Middle frontal gyrus (tissue), 1 donor: ENCODE results near the gene SNED1.

Experiments
- DNase-seq: peaks from one replicate; pipeline ENCODE4 v3.0.0-alpha.2; 2015; ENCODE audit warnings: low spot score; ENCODE audit errors: extremely low spot score

Gene SNED1

DNA sequence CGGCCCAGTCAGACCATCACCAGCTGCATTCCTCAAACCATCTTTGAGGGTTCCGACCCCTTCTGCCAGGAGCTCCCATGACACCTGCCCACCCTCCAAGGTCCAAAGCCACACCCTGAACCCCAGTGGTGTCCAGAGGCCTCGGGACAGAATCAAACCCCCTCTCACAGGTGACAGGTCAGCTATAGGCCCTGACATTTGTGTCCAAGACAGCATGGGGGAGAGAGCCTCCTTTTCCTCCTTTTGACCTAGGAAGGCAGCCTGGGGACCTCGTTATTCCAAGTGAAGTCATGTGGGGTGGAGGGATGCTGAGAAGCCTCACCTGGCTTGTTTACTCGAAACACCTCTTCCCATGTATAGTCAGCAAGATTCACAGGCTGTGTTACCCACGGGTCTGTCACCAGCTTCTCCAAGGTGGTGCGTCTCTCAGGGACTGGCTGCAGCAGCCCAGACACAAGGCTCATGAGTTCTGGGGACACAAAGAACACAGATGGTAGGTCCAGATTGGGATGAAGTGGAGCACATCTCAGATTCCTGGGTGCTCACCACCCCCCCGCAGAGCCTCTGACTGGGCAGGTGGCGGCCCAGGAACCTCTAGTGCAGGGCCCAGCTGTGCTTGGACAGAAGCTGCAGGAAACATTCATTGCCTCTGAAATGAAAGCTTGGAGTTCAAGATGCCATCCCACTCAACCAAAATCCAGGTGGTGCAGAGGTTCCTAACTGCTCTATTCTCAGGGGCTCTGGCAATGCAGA, 108.8 kb downstream of the SNED1 start:
- no peak for DNase-seq

DNA sequence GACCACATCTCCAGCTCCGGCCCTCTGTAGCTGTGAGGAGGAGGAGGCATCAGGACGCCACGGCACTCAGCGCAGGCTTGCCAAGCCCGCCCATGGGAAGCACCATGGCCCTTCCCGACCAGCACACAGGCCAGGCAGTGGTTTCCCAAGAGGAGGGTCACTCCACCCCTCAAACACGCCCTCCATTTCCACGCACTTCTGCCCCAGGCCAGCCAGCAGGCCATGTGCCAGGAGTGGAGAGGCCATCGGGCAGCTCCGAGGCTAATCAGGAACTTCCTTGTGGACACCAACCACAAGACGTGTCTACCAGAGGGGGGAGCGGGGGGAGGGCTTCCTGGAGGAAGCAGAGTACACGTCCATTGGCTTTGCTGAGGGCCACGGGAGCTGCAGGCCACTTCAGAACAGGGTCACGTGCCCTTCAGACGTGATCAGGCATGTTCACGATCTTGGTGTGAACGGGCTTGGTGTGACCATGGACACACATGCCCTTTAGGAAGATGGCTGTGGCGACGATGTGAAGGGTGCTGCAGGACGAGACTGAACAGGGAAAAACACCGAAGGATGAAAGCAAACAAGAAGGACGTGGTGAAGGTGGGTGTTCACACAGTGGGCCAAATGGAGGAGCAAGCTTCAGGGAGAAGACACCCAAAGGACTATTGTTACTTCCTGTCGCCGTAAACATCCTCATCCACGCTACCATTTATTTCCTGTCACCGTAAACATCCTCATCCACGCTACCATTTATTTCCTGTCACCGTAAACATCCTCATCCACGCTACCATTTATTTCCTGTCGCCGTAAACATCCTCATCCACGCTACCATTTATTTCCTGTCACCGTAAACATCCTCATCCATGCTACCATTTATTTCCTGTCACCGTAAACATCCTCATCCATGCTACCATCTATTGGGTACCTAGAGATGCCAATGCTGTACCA, 110.1 kb downstream of the SNED1 start:
- no peak for DNase-seq

DNA sequence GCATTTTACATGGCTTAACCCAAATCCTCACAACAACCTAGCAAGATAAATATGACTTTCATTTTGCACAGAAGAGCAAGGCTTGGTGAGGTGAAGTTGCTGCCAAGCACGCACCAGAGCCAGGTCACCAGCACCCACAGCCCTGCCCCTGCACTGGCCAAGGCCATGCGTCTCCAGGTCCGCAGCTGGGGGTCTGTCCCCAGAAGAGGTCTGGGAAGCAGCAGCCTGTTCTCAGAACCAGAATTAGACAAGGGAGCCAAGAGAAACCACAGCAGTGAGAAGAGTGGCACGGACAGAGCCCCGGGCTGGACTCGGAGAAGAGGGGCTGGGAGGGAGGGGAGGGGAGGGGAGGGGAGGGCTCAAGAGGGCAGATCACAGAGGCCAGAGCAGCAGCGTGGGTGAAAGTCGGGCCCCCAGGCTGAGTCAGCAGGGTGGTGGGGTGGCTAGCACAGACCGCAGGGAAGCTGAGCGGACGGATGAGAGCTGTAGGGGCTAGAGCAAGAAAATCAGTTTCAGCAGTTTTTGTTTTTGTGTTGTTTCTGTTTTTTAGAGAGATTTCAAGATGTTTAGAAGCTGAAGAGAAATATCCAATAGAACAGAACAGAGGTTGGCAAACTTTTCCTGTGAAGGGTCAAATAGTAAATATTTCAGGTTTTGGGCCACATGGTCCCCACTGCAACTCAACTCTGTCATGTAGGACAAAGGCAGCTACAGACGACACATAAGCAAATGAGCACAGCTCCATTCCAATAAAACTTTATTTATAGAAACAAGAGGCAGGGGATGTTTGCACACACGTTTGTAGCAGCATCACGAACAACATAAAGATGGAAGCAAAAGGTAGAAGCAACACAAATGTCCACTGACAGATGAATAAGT, 111.0 kb downstream of the SNED1 start:
- DNase-seq: no peak

DNA sequence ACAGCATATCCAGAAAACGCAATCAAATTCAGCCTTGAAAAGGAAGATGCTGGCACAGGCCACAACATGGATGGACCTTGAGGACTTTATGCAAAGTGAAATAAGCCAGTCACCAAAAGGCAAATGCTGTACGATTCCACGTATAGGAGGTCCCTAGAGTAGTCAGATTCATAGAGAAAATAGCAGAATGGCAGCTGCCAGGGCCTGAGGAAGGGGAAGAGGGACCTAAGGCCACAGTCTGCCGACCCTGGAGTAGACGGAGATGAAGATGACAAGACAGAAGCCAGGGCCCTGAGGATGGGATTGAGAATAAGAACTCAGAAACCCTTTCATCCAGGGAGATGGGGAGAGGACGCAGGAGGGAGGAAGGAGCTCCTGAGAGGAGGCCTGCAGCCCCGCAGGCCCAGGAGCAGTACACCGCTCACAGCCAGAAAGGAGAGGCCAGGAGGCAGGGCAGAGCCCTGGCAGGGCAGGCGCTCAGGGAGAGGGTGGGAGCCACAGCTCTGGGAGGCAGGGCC, 111.7 kb downstream of the SNED1 start:
- no peak for DNase-seq

DNA sequence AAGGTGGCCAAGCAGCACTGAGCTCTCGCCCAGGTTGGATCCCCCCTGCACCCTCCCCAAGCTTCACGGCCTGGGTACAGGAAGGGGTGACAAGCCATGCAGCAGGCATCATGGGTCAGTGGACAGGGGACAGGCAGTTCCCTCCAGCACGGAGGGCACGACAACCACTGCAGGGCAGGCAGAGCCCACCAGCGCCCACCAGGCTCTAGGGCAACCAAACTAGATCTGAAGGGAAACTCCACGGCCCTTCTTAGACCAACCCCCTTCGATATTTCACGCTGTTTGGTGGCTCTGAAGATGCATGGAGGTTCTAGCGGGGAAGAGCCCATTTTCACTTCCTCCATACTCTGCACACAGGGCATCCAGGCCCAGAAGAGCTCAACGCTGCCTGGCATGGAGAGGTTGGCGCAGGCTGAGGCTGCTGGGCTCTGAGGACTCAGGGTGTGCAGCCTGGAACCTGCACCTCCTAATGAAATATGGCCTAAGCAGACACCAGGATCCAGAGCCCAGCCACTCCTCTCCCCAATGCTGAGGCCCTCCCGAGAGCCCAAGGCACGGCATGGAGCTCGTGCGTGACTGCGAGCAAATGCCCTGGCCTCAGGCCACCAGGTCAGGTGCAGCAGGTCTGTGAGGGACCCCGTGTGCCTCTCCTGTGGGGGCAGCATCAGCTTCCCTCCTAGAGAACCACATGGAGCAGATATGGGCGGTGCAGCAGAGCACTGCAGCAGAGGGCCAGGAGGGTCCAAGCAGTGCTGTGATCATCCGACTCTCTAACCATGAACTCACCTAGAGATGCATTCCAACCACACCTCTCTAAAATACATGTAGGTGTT, 112.4 kb downstream of the SNED1 start:
- no peak for DNase-seq

DNA sequence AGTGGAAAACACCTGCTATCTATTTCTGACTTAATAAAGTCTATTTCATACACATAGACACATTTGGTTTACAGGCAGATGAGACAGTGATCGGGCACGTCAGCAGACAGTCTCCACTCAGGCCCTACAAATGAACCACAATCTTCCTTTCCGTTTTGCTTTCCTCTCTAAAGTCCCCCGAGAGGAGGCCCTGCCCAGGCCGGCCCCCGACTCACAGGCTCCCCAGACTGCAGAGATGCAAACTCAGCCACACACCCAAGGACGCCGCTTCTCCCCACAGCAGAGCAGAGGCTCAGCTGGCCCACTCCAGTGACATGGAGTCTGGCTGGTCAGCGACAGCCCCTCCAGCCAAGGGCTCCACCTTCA, 113.0 kb downstream of the SNED1 start:
- DNase-seq: no peak

DNA sequence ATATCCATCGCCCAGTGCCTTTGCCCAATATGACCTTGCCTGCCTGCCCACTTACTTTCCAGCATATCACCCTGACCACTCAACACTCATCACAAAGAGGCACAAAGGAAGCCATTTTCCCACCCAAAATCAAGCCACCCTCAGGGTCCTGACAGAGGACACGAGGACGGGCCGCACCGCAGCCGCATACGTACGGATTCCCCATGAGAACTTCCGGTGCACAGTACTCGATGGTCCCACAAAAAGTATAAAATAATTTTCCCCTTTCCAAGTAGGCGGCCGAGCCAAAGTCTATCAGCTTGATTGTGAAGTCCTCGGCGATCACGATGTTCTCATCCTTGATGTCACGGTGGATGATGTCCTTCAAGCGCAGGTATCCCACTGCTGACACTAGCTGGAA, 113.6 kb downstream of the SNED1 start:
- DNase-seq: no peak

DNA sequence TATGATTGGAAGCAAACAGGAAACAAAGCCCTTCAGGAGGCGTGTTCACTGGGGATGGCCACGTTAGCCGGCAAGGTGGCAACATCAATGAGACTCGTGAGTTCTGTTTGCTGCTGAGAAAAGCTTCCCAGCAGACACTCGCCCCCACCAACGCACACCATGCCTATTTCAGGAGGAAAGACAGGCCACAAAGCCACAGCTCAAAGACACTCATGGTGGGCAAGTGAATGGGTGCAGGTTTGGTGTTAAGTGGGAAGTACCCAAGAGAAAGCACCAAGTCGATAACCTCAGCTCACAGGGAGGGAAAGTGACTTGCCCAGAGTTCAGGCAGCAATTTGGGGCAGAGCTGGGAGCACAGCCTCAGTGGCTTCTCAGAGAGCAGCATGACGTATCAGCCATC, 114.2 kb downstream of the SNED1 start:
- no peak for DNase-seq

DNA sequence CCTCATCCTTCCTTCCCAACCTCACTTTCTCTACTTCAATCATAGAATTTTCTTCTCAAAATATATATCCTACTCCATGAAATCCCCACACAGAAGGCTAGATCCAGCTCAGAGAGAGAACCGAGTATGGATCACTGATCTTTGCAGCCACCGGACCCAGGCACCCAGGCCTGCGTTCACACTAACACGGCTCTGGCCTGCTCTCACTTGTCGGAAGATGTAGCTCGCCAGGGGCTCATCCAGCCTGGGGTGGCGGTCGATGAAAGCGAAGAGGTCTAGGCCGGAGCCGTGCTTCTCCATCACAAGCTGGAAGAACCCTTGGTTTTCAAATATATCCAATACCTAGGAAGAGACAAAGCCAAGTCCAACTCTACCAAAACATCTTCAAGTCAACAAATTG, 116.4 kb downstream of the SNED1 start:
- DNase-seq: no peak

DNA sequence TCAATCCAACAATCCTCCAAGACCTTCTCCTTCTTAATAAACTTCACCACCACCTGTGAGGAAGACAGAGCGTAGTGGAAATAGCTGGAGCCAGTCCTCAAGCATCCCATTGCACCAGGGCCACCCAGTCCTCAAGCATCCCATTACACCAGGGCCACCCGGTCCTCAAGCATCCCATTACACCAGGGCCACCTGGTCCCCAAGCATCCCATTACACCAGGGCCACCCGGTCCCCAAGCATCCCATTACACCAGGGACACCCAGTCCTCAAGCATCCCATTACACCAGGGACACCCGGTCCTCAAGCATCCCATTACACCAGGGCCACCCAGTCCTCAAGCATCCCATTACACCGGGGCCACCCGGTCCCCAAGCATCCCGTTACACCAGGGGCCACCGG, 116.9 kb downstream of the SNED1 start:
- DNase-seq: no peak

DNA sequence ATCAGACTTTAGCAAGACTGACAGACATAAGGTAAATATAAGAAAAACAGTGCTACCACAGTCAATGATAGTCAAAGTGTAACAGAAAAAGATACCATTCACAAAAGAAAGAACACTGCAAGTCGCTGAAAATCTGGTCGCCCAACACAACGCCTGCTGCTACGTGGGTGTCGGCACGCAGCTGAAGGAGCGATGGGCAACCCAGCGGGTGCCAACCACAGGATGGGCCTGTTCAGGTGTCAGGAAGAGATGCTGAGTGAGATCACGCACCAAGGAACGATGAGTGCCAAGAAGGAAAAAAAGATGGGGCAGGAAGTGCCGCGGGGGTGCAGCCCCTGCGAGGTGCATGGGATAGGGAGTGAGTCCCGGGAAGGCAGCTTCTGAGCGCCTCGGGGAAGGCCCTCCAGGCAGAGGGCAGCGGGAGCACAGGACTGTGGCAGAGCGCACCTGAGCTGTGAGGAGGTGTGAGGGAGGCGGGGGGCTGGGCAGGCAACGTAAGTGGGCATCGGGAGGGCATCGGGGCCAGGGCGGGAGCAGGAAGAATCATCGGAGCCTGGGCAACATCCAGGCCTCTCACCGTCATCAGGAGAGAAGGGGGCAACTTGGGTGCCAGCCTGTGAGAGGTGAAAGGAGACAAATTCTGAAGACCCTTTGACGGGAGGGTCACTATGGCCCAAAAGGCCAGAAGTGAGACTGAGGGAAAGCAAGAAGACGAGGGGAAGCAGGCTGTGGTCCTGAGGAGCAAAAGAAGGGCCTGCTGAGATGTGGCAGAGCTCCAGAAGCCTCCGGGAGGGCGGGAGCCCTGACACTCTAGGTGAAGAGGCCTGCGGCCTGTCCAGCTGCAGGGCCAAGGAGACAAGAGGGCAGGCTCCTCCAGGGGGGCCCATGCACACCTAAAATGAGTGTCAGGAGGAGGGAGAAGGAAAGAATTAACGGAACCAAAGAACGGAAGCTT, 118.5 kb downstream of the SNED1 start:
- DNase-seq: no peak

DNA sequence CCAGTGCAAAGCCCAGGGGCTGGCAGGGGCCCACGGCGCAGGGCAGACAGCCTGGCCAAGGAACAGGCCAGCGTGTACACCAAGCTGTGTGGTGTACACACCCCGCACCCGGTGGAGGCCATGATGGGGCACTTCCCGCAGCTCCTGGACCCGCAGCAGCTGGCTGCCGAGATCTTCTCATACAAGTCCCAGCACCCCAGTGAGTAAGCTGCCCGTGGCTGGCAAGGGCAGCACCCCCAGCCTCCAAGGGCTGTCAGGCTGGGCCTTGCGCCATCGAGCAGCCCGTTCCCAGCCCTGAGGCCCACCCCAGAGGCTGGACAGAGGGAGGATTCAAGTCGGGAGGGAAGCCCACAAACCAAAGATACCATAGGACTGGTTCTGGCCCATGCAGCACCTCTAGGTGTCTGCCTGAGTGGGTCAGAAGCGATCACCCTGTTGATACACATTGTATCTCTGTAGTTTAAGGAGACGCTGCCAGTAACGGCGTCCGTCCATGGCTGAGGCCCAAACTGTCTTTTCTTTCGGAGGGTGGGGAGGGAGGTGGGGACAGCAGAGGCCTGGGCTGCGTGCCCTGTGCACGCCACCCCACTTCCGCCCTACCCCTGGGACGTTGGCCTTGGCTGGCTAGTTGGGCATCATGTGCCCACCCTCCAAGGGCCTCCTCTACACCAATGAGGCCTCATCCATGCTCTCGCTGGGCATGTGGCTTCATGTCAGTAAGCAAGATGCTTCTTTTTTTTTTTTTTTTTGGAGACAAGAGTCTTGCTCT, 120.5 kb downstream of the SNED1 start:
- DNase-seq: no peak

DNA sequence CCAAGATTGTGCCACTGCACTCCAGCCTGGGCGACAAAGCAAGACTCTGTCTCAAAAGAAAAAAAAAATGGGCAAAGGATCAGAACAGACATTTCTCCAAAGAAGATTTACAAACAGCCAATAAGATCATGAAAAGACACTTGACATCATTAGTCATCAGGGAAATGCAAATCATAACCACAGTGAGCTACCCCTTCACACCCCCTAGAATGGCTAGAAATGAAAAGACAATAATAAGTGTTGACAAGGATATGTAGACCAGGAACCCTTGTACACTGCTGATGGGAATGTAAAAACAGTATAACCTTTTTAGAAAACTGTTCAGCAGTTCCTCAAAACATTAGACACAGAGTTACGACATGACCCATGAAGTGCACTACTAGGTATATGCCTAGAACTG, 122.0 kb downstream of the SNED1 start:
- no peak for DNase-seq

DNA sequence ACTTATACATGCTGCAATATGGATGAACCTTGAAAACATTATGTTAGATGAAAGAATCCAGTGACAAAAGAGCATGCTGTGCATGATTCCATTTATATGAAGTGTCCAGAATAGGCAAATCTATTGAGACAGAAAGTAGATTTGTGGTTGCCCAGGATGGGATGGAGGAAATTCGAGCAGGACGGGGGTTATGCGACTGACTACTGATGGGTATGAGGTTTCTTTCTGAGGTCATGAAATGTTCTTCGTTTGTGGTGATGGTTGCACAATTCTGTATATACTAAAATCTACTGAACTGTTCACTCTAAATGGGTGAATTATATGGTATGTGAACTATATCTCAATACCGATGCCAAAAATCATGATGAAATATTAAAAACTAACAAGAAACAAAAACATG, 122.6 kb downstream of the SNED1 start:
- DNase-seq: no peak

DNA sequence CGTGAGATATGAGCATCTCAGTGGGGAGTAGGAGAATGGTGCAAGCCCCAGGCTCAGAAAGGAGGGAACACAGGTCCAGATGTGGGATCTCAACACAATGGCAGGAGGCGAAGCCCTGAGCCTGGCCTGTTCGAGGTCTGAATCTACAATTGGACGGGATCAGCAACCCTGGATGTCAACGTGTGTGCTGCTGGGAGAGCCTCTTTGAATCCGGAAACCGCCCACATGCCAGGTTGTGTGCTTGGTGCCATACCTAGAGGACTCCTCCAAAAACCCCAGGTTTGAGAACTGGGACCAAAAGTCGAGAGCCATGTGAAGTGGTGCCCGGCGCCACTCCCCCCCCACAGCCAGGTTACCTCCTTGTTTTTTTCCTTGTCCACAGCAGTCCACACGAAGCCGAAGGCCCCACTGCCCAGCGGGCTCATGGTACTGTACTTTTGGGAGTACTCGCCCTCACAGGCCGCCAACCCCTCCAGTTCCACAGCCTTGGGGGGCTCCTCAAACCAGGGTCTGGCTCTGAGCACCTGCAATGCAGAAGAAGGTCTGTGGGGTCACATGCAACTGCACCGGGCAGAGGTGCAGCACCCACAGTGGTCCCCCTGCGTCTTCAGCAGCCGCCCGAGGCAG, 124.1 kb downstream of the SNED1 start:
- DNase-seq: no peak

DNA sequence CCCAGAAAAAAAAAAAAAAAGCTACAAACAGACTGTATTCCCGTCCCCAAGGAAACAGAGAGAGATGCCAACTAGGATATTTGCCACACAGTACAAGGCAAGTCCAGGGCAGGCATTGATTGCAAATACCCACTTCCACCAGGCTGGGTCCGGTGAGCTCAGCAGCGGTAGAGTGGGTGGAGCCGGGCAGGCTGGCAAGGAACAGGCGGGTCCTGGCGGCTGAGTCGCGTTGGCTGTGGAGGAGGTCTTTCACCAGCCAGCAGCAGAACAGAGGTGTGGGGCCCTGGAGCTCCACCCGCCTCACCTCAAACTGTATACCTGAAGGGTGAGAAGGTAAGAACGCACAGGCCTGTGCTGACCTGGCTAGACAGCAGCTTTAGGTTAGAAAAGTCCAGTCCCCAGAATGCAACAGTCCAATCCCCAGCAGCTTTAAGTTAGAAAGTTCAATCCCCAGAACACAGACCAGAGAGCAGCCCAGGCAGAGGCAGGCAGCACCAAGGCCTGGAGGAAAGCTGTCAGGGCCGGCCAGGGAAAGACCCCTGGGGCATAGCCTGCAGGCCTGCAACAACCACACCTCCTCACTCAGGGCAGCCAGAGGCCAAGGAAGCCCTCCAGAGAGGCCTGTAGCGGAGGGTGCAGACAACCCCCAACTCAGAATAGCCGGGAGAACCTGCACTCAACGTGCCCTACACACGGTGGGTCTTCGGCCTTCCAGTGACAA, 125.6 kb downstream of the SNED1 start:
- DNase-seq: no peak

DNA sequence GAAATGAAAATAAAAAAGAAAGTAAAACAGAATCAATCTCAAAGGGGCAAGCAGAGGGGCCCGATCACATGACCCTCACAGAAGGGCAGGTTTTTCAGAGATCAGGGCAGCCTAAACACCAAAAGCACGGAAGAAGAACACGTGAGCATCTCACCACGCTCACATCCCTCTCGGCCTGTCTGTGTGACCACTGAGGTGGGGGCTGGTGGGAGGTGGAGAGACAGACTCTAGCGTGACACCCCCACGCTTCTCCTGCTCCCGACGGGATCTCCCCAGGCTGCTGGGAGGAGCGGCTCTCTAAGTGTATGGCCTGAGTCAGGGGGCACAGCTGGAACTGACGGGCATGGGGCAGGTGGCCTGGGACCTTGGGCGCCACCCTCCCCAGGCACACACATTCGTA, 127.2 kb downstream of the SNED1 start:
- no peak for DNase-seq

DNA sequence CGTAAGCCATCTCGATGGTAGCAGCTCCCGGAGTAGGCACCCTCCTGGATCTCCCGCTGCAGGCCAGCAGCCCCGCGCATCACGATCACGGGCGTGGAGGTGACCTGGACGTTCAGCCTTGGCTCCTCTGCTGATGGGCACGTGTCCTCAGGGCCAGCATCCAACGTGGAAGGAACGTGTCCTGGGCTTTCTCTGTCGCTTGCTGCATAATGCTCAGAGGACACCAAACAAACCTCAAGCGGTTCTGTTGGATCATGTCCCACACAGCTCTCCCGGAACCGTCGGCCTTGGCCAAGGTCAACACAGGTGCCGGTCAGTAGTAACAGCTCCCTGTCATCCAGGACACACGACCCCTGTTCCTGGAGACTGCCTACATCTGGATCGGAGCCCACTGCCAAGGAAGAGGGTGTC, 127.8 kb downstream of the SNED1 start:
- DNase-seq: no peak
